Measurements from ENCODE around the gene PDK1. TPM values are rescaled to one million over a fixed set of nuclear protein-coding genes. Genes with fewer than 3 reads are reported as not detected.

The PDK1 gene
- total RNA-seq, 2 donors from 2014 or later: 16.9 to 26.2 TPM

- ATAC-seq (no peak), DNase-seq (no peak)
- intact Hi-C loops (cut with DNase I, micrococcal nuclease): no loop called here
These were observed 69.1 kb downstream of the PDK1 start for GRCh38 chr2:172624996-172625395.

- ATAC-seq (no peak), DNase-seq (no peak)
- intact Hi-C loops (cut with DNase I, micrococcal nuclease): no loop called here
These were observed 71.3 kb downstream of the PDK1 start for GRCh38 chr2:172627181-172627580.

GRCh38 chr2:172628085-172628484 is 72.2 kb downstream of the PDK1 start:
- intact Hi-C loops (cut with DNase I, micrococcal nuclease): no loop called here
- DNase-seq (no peak), ATAC-seq (no peak)

- intact Hi-C loops (cut with DNase I, micrococcal nuclease): no loop called here
- ATAC-seq (no peak), DNase-seq (no peak)
These were observed 73.7 kb downstream of the PDK1 start for GRCh38 chr2:172629586-172629985.

GRCh38 chr2:172630181-172630580 is 74.3 kb downstream of the PDK1 start:
- DNase-seq: no peak
- no peak for ATAC-seq
- intact Hi-C loops (cut with DNase I, micrococcal nuclease): no loop called here

GRCh38 chr2:172634477-172634876 is 78.6 kb downstream of the PDK1 start:
- intact Hi-C loops (cut with DNase I, micrococcal nuclease): no loop called here
- no peak for ATAC-seq
- DNase-seq: no peak

GRCh38 chr2:172635548-172635947 is 79.7 kb downstream of the PDK1 start:
- intact Hi-C loops (cut with DNase I, micrococcal nuclease): no loop called here
- ATAC-seq (no peak), DNase-seq (no peak)

GRCh38 chr2:172639256-172639655 is 83.4 kb downstream of the PDK1 start:
- intact Hi-C loops (cut with DNase I, micrococcal nuclease): no loop called here
- DNase-seq (no peak), ATAC-seq (no peak)

- DNase-seq (no peak), ATAC-seq (no peak)
- intact Hi-C loops (cut with DNase I, micrococcal nuclease): no loop called here
These were observed 83.9 kb downstream of the PDK1 start for GRCh38 chr2:172639823-172640222.

GRCh38 chr2:172640389-172640788 is 84.5 kb downstream of the PDK1 start:
- peak; percentile 43 for ATAC-seq
- DNase-seq: no peak
- intact Hi-C loops (cut with DNase I, micrococcal nuclease): no loop called here

- ATAC-seq (no peak), DNase-seq (no peak)
- intact Hi-C loops (cut with DNase I, micrococcal nuclease): no loop called here
These were observed 86.6 kb downstream of the PDK1 start for GRCh38 chr2:172642301-172643020.

- intact Hi-C loops (cut with DNase I, micrococcal nuclease): no loop called here
These were observed 87.3 kb downstream of the PDK1 start for GRCh38 chr2:172643142-172643541.

GRCh38 chr2:172647439-172647838 is 91.5 kb downstream of the PDK1 start:
- intact Hi-C loops (cut with DNase I, micrococcal nuclease): no loop called here
- ATAC-seq (no peak), DNase-seq (no peak)

More at GRCh38 chr2:172643142-172643541, 87.3 kb downstream of the PDK1 start:
- DNase-seq: no peak
- no peak for ATAC-seq

GRCh38 chr2:172655091-172655837 is 99.4 kb downstream of the PDK1 start:
- ATAC-seq: no peak
- DNase-seq: no peak
- intact Hi-C loops (cut with DNase I, micrococcal nuclease): no loop called here

GRCh38 chr2:172655838-172656573 is 100.1 kb downstream of the PDK1 start:
- intact Hi-C loops (cut with DNase I, micrococcal nuclease): no loop called here
- no peak for DNase-seq
- ATAC-seq: no peak

Other genes starting within 250 kb of the PDK1 start
- 100 to 1,000 TPM; 159 to 218 TPM for gene ITGA6, start 128.5 kb upstream of the PDK1 start, total RNA-seq
- 1 to 10 TPM; 1.2 to 2.3 TPM for gene RAPGEF4, start 179.8 kb downstream of the PDK1 start, total RNA-seq